LNCAP (cell line): ENCODE measurements around the gene A3GALT2.

ENCODE experiments used
- CTCF ChIP-seq: fragments of 450-650 bp; IDR thresholded peaks from 2 replicates; pipeline ENCODE4 v1.5.1; 2017; ENCODE audit warnings: mild to moderate bottlenecking

Gene A3GALT2

GRCh38 chr1:33358795-33359503 lies 38.1 kb upstream of the A3GALT2 start:
- TF ChIP-seq CTCF = no peak

- no peak for TF ChIP-seq CTCF
These were observed 37.4 kb upstream of the A3GALT2 start for GRCh38 chr1:33358114-33358794.

GRCh38 chr1:33357099-33357498 lies 36.2 kb upstream of the A3GALT2 start:
- no peak for TF ChIP-seq CTCF

GRCh38 chr1:33354707-33355316 lies 33.9 kb upstream of the A3GALT2 start:
- TF ChIP-seq CTCF = no peak

GRCh38 chr1:33353531-33353930 lies 32.6 kb upstream of the A3GALT2 start:
- TF ChIP-seq CTCF = no peak

GRCh38 chr1:33351281-33351660 lies 30.4 kb upstream of the A3GALT2 start:
- no peak for TF ChIP-seq CTCF

GRCh38 chr1:33350611-33351280 lies 29.8 kb upstream of the A3GALT2 start:
- TF ChIP-seq CTCF = no peak
